ENCODE data around the gene CUL9.
"Not testable (repeated sequence)": the region's sequence is repeated elsewhere in the genome, so short reads cannot be mapped to it uniquely, and the experiment has no call there.

The CUL9 gene

DNA sequence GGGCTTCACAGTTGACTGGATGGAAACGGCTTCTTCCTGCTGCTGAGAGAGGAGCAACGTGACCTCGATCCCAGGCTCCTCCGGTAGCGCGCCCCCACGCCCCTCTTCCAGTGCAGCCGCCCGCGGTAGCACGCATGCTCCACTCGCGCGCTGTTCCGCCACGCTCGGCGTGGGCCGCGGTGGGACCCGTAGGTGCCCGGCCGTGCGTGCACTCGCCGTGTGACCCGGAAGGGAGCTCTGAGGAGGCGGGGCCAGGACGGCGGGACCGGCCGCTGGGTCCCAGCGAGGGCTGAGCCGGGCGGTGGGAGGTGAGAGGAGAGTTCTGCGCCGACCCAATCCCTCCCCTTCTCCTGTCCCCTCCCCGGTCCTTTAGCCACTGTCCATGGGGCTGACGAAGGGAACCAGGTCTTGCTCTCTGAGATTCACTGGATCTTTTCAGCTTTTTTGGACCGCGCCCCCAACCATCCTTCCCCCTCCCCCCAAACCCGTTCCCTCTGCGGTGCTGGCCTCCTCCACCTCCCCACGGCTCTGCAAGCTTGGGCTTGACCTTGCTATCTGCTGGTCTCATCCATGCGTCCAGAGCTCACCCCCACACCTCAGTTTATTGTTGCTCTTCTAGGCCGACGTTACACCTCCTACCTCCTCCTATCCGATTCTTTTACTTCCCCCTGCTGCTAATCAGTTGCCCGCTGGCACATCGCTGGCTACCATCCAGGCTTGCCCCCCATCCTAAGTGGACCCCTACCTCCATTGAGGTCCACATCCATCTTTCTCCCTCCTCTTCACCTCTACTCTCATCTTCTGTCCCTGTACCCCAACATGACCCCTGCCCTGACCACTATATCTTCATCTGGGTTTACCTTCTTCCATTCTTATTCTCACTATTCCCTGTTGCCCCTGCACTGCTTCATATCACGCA, at the start of gene CUL9:
Gene CUL9, plus strand, starts transcription at position 255 of the 919 bp plus-strand sequence. CDS start 2,115 bp downstream, outside the sequence.
- DNase-seq: peak; percentile 65

GRCh38 chr6:43138267-43138666, 43.7 kb upstream of the CUL9 start:
- no peak for DNase-seq

DNA sequence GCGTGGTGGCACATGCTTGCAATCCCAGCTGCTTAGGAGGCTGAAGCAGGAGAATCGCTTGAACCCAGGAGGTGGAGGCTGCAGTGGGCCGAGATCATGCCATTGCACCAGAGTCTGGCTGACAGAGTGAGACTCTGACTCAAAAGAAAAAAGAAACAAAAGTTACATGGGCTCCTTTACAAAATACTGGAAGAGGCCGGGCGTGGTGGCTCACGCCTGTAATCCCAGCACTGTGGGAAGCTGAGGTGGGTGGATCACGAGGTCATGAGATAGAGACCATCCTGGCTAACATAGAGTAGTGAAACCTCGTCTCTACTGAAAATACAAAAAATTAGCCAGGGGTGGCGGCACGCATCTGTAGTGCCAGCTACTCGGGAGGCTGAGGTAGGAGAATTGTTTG, 42.0 kb upstream of the CUL9 start:
- not testable (repeated sequence) for DNase-seq

- no peak for DNase-seq
Observed at GRCh38 chr6:43141644-43142043, 40.4 kb upstream of the CUL9 start.

DNA sequence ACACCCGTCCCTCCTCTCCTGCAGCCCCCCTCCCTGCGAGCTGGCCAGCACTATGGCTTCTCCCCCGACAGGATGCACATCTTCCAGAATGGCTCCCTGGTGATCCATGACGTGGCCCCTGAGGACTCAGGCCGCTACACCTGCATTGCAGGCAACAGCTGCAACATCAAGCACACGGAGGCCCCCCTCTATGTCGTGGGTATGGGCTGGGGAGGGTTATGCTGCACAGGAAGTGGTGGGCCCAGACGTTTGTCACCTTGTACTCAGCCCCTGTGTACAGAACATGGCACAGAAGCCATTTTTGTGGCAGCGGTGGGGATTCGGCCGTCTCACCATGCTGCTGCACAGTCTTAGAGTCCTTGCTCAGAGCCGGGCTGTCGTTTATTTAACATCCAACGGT, 39.9 kb upstream of the CUL9 start:
- no peak for DNase-seq

DNA sequence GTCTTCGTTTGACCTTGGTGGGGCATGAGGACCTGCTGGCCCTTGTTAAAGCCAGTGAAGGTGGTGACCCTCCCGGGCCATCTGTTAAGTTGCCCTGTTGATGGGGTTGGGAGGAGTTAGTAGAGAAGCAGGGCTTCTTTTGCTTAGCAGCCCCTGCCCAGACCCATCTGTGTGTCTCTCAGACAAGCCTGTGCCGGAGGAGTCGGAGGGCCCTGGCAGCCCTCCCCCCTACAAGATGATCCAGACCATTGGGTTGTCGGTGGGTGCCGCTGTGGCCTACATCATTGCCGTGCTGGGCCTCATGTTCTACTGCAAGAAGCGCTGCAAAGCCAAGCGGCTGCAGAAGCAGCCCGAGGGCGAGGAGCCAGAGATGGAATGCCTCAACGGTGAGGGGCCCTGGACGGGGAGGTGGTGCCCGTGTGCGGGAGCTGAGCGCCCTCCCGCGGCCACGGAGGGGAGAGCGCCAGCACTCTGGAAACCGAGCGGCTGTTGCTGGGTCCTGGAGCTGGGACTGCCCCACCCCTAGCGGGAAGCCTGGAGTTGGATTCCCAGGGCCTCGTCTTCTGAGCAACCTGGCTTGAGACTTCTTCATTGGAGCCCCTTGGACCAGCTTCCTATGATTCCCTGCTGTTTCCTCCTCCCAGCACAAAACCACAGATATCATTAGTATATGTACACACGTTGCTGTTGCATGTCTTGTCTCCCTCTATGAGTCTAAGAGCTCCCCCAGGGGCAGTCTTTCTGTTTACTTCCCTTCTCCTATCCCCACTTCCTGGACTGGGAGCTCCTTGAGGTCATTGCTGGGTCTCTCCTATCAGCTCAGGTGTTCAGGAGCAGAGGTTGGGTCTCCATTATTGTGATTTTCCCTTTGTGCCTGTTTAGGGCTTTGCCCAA, 38.5 kb upstream of the CUL9 start:
- peak; percentile 57 for DNase-seq

DNA sequence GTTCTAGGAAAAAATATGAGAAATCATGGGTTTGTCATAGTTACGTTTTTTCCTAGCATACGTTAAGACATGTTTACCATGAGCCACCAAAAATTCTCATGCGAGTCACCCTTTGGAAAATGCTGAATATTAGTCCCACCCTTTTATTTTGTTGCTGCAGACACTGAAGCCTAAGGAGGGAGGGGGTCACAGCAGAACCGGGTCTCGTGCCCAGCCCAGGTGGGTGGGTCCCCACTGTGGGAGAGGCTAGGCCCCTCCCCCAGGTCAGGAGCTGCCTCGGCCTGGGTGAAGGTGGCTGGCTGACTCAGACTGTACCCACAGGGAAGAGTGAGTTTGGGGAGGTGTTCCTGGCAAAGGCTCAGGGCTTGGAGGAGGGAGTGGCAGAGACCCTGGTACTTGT, 37.1 kb upstream of the CUL9 start:
- DNase-seq: no peak

GRCh38 chr6:43146261-43146660, 35.7 kb upstream of the CUL9 start:
- DNase-seq: no peak

DNA sequence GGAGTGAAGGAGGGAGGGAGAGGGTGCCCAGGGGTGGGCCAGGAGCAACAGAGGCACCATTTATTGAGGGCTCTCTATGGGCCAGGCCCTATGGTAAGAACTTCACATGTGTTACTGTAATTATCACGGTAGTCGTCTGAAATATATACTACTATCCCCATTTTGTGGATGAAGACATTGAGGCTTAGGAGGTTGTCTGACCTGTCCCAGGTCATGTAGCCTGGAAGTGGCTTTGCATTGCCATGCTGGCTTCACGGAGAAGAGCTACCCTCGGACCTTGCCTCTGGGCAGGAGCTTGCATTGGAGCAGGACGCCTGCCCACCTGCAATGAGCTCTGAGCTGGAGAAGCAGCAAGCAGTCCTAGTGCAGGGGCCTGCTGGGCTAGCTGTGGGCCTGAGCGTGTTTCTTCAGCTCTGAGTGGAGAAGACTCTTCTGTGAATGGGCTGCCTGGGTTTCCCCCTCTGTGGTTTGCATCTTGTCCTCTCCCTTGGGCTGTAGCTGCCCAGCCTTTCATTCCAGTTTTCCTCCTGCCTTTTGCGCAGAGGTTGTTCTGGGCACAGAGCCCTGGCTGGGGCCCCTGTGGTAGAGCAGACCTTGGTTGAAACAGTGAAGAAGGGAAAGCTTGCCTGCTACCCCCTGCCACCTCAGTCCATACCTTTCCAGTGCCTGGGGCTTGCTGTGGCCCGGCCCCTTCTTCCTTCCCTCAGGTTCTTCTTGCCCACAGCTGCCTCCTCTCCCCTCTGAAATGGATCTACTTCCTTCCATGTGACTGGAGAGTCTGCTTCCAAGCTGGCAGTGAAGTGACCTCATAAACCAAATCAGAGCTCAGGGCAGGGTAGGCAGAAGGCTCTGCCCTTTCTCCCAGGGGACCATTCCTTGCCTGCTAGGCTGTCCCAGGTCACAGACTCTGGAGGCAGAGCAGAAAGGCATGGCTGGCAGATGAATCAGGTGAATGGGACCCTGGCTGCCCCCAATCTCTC, 35.0 kb upstream of the CUL9 start:
- no peak for DNase-seq

DNA sequence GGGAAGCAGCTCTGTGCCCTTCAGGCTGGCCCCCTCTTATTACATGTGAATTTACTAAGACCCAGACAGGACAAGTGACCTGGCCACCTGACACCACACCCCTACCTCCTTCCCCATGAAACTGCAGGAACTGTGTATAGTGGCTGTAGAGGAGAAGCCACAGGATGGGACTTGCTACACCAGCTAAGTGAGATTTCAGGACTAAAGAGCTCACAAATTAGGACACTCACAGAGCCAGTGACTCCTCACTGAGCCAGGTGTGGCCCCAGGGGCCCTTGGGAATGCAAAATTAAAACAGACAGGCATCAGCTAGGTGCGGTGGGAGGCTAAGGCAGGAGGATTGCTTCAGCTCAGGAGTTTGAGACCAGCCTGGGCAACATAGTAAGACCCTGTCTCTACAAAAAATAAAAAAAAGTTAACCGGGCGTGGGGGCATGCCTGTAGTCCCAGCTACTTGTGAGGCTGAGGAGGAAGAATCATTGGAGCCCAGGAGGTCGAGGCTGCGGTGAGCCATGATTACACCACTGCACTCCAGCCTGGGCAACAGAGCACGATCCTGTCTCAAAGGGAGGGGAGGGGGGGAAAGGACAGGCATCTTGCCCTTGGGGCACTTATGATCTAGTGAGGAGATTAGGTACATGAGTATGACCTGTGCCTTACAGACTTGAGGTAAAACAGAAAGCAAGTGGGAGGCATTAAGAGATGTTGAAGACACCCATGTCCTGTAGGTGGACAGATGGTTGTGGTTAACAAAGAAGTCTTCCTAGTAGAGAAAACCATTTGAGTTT, 34.1 kb upstream of the CUL9 start:
- DNase-seq: no peak

- no peak for DNase-seq
Observed at GRCh38 chr6:43149265-43149664, 32.7 kb upstream of the CUL9 start.

DNA sequence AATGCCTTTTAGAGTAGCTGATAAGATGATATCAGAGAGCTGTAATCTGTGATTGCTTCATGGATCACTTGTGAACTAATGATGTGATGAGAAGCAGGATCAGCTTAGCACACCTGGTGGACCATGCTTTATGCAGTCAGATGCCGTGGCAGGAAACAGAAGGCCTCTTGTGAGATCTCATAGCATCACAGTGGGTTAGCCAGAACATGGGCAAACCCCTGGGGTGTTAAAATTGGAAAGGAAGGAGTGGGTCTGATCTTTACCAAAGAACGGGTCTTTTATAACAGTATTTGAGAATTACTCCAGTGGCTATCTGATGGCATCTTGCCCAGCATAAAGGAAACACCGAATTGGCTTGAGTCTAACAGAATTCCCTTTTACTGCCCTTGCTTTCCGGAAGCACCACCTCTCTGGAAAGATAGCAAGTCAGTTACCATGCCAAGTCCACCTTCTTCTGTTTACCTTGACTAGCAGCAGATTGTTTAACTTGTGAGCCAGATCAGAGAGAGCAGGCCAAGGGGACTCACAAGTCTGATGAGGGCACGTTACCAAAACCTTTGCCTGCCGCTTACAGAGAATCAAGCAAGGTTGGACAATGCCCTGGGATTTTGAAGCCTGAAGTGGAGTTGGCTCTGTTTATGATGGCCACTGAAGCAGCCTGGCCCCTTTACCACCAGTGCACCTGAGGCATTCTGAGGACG, 31.8 kb upstream of the CUL9 start:
- no peak for DNase-seq

DNA sequence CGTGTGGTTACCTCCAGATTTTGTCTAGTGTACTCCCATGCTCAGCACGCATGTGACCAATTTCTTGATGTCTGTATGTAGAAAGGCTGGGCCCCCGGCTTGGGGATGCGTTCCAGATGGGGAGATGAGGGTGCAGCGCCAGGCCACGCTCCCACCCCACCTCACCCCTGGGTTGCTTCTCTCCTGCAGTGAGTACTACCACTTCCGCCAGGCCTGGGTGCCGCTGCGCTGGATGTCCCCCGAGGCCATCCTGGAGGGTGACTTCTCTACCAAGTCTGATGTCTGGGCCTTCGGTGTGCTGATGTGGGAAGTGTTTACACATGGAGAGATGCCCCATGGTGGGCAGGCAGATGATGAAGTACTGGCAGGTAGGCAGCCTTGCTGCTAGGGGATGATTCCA, 22.4 kb upstream of the CUL9 start:
- no peak for DNase-seq

- DNase-seq: no peak
Observed at GRCh38 chr6:43163899-43164298, 18.1 kb upstream of the CUL9 start.

DNA sequence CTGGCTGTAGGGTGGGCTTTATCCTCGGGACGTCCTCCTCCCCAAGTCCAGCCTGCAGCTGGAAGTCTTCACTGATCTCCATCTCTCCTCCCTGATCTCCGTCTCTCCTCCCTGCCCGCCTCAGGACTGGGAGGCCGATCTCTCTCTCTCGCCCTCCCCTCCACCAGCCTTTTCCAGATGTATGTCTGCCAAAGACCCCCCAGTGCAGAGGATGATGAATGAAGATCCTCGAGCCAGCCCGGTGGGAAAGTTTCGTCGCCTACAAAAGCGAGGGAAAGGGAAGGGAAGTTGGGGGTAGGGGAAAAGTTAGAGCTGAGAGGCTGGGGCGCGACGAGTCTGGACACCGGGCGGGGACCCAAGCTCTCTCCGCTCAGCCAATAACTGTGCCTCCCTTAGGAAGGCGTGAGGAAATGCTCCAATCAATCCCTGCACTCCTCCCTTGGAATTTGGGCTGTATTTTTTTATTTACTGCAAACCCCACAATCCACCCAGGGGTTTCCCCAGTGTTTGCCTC, 11.5 kb upstream of the CUL9 start:
- peak; percentile 90 for DNase-seq

- DNase-seq: peak; percentile 96
Observed at GRCh38 chr6:43170931-43171706, 10.9 kb upstream of the CUL9 start, which contains the start of gene SRF. TSS of gene SRF (plus strand) at chr6:43171269. CDS start at chr6:43171657, 388 bp downstream.

GRCh38 chr6:43171707-43172103, 10.3 kb upstream of the CUL9 start:
- DNase-seq: no peak

- DNase-seq: no peak
Observed at GRCh38 chr6:43172104-43173007, 9.6 kb upstream of the CUL9 start.

All from SHP77 treated with DMSO at 0.1 percent for 48 hours (cell line).